Inflammatory macrophage treated with lipopolysaccharide for 1 hour (primary cell): ENCODE measurements around the gene DUSP19.
"Not testable (repeated sequence)": the region's sequence is repeated elsewhere in the genome, so short reads cannot be mapped to it uniquely, and the experiment has no call there.

Source experiments
- DNase-seq, 2 donors: peaks; one replicate each; pipeline ENCODE4 v3.0.0-alpha.2; 2020 to 2022

Gene DUSP19, protein sequence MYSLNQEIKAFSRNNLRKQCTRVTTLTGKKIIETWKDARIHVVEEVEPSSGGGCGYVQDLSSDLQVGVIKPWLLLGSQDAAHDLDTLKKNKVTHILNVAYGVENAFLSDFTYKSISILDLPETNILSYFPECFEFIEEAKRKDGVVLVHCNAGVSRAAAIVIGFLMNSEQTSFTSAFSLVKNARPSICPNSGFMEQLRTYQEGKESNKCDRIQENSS

DNA sequence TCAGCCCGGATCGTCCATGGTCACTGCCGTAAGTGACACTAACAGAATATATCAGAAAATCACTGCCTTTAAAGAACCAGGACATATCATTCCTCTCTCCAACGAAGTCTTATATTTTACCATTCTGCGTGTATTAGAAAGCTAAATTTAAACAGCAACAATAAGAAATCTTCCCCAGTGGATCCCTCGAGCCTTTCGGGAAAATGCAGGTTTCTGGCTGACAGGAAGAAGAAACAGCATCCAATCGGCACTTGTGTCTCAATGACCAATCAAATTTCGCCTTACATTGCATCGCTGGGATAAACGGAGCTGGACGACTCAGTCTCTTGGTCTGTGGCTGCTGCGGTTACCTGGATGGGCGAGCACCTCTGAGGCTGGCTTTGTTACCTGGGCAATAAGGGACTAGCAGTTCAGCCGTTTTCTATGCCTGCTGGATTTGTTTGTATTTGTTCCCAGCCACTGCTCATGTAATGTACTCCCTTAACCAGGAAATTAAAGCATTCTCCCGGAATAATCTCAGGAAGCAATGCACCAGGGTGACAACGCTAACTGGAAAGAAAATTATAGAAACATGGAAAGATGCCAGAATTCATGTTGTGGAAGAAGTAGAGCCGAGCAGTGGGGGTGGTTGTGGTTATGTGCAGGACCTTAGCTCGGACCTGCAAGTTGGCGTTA lies at the start of gene DUSP19:
DUSP19 (plus strand) TSS at position 284 of the 675 bp plus-strand sequence; CDS start at position 471, 187 bp downstream.
- peak; percentile 76 to 99 for DNase-seq

DNA sequence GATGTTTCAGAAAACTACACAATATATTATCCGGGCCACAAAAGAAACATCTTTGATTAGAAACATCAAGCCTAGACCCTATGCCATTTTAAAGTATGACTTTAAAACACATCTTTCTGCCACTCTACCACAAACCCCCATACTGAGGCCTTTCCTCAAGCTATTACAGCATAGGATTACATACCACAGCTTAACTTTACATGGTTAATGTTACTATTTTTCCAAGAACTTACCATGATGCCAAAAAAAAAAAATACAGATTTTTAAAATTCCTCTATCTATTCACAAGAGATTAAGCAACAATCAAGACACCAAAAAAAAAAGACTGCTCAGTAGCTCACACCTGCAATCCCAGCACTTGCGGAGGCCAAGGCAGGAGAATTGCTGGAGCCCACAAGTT lies 49.3 kb upstream of the DUSP19 start:
- no peak for DNase-seq

DNA sequence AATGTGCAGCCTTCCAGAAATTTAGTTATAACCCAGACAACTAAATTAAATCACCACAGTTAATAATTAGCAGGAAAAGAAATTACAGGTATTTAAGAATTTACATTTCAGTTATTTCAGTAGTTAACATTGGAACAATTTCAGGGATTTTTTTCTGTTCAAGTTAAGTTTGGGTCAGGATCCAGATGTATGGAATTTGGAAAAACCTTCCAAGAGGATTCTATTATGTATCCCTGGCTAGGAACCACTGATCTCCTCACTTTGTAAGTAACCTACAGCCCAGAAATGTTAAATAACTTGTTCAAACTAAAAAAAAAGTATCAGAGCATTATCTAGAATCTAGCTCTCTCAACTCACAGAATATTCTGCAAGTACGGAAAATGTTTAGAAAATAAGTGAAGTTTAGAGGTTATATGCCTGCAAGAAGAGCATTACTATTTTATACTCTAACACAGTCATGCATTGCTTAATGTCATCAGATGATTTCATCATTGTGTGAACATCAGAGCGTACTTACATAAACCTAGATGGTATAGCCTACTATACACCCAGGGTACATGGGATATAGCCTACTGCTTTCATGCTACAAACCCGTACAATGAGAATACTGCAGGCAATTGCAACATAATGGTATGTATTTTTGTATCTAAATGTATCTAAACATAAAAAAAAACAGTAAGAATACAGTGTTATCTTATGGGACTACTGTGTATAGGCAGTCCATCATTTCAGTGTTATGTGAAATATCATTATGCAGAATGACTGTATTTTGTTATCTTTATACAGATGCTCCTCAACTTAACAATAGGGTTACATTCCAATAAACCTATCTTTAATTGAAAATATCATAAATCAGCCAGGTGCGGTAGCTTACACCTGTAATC lies 46.4 kb upstream of the DUSP19 start:
- DNase-seq, result peak; percentile 23 to 42

DNA sequence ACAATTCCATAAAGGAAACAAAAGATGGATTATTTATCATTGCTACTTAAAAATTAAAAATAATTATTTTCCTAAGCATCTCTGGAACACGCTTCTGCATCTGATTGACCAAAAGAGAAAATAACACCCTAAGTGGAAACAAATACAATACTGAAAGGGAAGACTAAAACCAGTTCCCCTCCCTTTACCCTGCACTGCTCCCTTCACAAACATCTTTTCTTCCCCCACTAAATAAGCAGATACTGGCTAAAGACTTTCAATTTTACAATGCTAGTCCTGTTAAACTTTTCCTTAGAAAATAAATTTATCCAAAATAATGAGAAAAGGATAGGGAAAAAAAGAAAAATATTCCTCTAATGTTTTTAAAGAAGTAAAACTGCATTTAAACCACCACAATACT lies 44.6 kb upstream of the DUSP19 start:
- no peak for DNase-seq

DNA sequence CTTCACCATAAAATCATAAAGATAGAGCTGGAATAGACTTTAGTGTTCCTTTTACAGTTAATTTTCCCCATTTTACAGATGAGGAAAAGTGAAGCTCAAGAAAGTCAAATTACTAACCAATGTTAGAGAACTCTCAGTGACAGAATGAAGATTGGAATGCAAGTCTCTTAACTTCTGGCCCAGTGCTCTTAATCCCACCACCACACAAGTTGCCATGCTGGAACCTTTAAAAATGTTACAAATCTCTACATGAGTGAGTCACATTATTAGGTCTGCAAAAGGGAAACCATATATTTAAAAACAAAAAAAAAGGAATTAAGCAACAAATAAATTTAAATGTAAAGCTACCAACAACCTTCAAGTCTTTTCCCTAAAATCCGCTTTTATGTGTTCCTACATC lies 43.7 kb upstream of the DUSP19 start:
- DNase-seq, result no peak

DNA sequence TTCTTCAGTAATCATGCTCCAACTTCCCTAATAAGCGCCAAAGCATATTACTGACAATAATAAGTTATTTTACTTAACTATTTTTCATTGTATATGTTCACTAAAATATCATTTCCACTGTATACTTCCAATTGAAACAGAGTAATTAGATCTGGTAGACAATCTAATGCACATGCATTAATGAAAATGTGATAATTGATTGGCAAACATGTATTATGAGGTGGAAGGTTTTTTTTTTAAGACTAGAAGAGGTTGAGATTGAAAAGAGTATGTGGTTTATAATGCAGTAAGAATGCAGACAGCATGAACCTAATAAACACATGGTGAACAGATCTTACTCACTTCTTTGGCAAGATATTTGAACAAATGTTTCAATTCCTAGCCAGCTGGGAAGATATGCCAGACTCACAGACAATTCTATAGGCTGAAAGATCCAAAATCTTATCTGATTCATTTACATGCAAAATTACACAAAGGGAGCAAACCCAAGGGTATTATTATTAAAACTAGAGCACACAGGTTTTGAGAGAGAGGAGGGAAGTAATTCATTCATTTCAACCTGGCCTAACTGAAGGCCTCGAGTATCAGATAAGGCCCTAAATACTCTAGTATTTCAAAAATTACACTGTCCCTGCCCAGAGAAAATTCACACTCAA lies 43.1 kb upstream of the DUSP19 start:
- DNase-seq, result no peak

DNA sequence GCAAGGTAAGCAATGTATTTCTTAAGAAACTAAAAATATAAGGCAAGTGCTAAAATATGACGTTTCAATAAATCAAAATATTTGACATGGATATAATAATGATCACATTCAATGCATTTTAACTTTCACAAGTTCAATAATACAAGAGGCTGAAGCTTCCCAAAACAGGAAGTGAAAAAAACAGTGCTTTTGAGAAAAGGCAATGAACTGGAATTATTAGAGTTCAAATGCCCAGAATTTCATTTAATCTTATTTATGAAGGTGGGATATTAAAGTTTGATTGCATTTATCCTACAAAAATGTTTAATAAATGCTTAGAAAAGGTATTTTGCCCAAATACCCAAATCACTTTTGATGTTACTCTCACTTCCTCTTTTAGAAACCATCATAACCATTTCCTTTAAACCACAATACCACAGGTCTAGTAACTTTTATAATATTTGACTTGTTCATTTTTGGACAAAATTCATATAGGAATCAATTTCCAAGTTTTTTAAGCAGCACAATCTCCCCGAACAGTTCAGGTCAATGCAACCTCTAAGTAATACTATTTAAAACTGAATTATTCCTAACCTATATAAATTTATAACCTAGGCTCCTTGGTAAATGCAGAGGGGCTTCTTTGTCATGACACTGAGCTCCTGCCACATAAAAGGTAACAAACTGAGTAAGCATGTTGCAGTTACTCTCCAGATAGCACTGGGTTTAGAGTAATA lies 42.4 kb upstream of the DUSP19 start:
- peak; percentile 3 to 16 for DNase-seq

DNA sequence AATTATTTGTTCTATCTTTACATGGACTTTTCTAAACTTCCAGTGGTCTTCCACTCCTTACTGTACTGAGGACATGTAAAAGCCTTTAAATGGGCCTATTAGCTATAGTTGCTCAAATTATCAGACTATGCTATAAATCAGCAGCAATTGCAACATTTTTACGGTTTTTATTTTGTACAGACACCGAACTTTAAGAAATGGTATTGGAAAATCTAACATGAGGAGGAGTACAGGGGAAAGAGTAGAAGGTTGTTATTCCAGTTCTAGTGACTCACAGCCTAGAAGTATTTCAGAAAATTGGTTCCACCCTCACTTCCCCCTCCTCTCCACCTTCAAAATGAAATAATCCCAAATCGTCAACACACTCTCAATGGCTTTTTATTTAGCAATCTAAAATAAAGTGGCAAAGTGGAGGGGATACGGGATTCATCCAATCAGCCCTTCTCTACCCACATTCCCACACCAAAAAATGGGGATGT lies 41.4 kb upstream of the DUSP19 start:
- DNase-seq, result no peak

DNA sequence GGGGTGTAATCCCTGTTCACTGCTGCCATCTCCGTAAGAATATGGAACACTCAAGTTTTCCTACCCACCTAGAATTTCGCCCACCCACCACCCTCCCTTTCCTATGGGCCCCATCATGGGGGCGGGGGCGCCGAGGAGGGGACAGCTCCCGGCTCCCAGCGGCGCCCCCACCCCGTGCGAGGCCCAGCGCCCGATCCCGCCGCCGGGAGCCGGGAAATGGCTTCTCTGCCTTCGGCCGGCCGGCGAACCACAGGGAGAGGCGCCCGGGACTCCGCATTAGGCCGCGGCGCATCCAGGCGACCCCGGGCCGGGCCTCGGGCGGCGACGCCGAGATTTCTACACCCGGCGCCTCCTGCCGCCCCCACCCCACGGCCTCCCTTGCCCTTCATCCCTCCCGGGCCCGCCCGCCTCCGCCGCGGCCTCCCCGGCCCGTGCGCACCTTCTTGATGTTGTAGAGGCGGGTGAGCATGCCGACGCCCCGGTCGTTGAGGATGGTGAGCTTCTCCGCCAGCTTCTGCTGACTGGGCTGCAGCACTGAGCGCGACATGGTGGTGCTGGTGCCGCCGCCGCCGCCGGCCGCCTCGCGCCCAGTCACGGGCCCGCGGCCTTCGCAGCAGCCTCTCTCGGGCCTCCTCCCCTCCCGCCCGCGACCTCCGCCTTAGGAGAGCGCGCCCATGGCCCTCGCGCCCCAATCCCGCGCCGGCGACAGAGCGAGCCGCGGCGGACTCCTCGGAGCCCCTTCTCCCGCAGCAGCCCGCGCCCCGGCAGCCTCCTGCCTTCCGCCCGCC lies 40.8 kb upstream of the DUSP19 start:
- no peak for DNase-seq

DNA sequence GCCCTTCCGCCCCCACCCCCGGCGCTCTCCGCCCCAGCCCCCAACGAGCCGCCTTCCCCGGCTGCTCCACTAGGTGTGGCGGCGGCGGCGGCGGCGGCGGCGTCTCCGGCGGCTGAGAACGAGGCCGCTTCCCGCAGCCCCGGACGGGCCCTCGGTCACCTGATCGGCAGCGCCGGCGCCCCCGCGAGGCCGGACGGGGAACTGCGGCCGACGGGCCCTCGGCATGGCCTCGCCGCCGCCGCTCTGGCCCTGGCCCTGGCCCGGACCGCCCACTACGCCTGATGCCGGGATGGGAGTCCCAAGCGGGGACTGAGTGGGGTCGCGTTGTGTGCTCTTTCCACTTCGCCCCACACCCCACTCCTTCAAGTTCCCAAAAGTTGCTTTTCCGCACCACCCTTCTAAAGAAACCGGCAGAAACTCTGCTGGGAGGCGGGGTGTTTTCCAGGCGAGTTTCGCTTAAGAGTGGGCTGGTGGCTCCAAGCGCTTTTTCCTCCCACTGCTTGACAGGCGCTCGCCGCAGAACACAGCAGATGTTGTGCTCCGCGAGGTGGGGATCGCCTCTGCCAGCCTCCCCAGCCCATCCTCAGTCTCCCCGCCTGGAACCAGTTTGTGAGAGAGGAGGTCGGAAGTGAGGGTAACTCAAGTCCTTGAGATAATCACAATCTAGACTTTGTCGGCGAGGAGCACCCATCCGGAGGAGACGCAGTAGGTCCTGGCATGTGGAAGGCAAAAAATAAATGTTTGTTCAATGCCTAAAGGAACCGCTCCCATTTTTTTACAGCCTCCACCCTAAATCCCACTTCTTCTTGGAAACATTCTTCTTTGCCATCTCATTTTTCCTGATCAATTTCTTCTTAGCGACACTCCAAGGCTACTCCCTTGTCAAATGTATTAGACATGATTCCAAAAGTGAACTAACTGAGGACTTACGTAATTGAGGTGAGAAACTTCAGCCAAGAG lies 39.9 kb upstream of the DUSP19 start, which contains the start of gene NCKAP1:
NCKAP1 (minus strand) TSS at position 117 of the 960 bp plus-strand sequence. CDS start 358 bp downstream, outside the sequence.
- peak; percentile 57 to 73 for DNase-seq

DNA sequence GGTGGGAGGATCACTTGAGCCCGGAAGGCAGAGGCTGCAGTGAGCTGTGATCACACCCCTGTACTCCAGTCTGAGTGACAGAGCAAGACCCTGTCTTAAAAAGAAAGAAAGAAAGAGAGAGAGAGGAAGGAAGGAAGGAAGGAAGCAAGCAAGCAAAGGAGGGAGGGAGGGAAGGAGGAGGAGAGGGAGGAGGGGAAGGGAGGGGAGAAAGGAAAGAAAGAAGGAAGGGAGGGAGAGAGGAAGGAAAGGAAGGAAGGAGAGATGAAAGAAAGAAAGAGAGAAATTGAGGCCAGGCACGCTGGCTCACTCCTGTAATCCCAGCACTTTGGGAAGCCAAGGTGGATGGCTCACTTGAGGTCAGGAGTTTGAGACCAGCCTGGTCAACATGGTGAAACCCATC lies 37.9 kb upstream of the DUSP19 start:
- DNase-seq, result no peak

DNA sequence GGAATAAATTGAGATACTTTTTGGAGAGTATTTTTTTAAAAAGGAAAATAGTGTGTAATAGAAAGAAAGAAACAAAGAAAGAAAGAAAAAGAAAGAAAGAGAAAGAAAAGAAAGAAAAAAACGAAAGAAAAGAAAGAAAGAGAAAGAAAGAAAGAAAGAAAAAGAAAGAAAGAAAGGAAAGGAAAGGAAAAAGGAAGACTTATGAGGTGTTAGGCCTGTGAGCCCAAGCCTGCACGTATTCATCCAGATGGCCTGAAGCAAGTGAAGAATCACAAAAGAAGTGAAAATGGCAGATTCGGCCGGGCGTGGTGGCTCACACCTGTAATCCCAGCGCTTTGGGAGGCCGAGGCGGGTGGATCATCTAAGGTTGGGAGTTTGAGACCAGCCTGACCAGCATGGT lies 35.0 kb upstream of the DUSP19 start:
- DNase-seq, result not testable (repeated sequence)

DNA sequence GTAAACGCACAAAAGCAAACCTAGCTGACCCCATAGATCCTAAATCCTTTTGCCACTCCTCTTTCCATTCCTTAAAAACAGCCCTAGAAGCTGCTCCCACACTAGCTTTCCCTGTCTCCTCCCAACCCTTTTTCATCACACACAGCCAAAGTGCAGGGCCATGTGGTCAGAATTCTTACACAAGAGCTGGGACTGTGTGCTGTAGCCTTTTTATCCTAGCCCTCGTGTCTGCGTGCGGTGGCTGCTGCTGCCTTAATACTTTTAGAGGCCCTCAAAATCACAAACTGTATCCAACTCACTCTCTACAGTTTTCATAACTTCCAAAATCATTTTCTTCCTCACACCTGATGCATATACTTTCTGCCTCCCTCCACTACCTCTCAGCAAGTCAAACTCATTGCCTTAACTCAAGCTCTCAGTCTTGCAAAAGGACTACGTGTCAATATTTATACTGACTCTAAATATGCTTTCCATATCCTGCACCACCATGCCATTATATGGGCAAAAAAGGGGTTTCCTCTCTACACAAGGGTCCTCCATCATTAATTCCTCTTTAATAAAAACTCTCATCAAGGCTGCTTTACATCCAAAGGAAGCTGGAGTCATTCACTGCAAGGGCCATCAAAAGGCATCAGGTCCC lies 30.9 kb upstream of the DUSP19 start:
- DNase-seq, result not testable (repeated sequence)

DNA sequence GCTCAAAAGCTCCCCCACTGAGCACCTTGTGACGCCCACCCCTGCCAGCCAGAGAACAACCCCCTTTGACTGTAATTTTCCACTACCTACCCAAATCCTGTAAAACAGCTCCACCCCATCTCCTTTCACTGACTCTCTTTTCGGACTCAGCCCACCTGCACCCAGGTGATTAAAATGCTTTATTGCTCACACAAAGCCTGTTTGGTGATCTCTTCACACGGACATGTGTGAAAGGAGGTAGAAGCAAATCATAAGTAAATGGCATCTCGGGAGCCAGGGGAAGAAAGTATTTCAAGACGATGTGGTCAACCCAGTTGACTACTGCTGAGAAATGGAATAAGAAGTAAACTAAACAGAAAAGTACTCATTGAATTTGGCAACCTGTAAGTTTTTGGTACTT lies 29.1 kb upstream of the DUSP19 start:
- DNase-seq, result no peak

DNA sequence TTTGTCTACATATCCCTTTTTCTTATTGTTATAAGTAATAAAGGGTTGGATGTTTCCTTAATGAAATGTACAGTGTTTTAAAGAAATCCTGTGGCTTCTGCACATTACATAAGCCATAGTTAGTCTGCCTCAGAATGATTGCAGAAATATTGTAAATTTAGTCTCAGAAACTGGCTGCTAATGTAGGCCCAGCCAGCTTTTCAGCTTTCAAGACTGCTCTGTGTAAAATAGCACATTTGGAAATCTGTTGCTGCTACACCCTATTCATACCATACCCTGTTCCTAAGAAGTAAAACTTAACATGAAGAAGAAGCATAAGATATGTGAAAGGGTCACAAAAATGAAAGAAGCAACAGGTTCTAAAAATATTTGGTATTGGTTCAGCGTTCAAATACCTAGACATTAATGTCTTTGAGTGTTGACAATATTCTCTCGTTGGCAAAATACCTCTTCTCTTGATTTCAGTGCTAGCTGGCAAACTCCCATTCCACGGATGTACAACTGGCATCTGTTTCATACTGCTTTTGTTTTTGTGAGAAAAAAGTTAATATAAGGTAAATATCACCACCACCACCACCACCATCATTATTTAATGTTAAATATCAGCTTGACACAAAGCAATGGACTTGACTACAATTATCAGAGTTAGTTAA lies 21.1 kb upstream of the DUSP19 start:
- no peak for DNase-seq

DNA sequence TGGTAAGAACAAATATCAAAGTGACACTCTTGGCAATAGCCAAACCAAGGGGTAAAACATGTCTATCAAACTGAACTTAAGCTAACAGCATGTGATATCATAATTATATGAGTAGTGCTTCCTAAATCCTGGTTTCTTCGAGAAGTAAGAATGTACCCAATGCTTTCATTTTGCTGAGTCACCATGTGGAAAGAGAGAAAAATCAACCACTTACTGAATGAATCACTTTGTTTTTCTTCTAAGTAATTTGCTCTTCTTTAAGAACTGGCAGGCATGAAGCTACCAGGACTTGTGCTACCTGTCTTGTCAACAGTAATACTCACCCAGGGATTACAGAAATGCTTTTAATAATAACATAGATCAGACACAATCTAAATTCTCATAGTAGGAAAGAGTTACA lies 19.0 kb upstream of the DUSP19 start:
- DNase-seq, result peak in 1 of 2 donors; percentile 14

DNA sequence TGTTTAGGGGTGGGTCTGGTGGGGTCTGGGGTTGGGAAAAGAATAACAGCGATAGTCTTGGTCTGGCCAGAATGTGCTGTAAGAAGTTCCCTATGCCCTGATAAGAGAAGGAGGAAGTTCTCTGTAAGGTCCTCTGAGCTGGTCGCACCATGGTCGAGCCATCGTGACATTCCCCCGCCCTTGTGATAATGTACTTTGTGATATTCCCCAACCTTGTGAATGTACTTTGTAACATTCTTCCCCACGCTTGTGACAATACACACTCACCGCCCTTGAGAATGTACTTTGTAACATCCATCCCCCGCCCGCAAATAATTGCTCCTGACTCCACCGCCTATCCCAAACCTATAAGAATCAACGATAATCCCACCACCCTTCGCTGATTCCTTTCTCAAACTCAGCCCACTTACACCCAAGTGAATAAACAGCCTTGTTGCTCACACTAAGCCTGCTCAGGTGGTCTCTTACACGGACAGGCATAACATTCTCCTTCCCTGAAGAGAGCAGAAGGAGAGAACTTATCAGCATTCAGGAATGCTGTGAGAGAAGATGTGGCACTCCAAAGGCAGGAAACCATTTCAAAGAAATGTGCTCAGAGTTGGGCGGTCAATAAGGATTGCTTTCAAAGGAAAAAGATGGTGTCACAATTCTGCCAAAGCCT lies 17.8 kb upstream of the DUSP19 start:
- DNase-seq, result no peak

DNA sequence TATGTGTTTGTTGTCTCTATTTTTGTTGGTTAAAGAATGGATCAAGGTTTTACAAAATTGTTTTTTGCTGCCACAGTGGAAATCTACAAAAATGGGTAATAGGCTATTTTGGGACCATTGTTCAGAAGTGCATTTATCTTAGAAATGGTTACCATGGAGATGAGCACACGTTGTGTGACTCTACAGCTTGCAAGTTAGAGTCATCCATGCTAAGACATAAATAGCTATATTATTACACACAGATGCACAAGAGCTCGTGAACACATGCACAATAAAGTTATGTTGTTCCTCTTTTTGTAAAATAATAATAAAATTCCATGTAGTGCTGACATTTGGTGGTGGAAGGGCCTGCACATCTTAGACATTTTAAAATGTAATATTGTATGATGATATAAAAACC lies 15.5 kb upstream of the DUSP19 start:
- DNase-seq, result peak in 1 of 2 donors; percentile 13
